ENCODE measurements around the gene LRMDA. TPM values are rescaled to one million over a fixed set of nuclear protein-coding genes. Genes with fewer than 3 reads are reported as not detected.
"Not testable (repeated sequence)": the region's sequence is repeated elsewhere in the genome, so short reads cannot be mapped to it uniquely, and the experiment has no call there.

The LRMDA gene
- total RNA-seq, 2 experiments from 2014 or later = not detected

DNA sequence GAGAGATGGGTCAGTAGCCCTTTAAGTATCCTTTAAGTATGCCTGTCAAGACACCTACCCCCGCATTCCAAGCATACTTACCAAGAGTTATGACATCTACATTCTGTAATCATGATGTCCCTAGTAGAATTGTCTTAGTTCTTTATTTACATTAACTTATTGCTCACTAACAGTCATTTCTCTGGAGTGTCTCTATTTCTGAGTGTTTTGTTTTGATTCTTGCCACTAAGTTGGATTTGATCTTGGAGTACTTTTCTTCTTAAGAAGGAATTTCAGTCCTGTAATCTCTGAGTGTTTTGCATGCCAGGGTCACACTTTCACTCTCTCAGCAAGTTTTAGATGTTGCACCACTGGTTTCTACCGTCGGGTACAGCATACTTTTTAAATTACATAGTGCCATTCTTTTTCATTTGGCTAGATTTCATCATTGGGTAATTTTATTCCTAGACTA lies 1152.3 kb downstream of the LRMDA start:
- Histone ChIP-seq H3K9me2 (ENCODE audit: insufficient read depth, low read length) (no peaks in the 10 kb centered on the region), H3K36me3 (ENCODE audit: insufficient read depth, low read length) (no peaks in the 10 kb centered on the region), H3K79me2 (ENCODE audit: insufficient read depth, low read depth, low read length) (no peaks in the 10 kb centered on the region), H3K4me1 (ENCODE audit: insufficient read depth, low read length, poor library complexity, severe bottlenecking) (no peaks in the 10 kb centered on the region), H2AFZ (ENCODE audit: low read length) (no peak overlapping the region), H4K20me1 (ENCODE audit: insufficient read depth, low read length) (no peaks in the 10 kb centered on the region), H3K4me2 (ENCODE audit: low read length) (no peak overlapping the region), H3K4me3 (ENCODE audit: low read depth, low read length, poor library complexity, severe bottlenecking) (no peak overlapping the region), H3K9me3 (ENCODE audit: low read length) (no peaks in the 10 kb centered on the region), H3K27ac (ENCODE audit: low read depth, low read length, poor library complexity, severe bottlenecking) (no peak overlapping the region)
- POLR2A ChIA-PET = no interaction called here
- CTCF ChIA-PET (ENCODE audit: unreplicated experiment) = no interaction called here
- TF ChIP-seq EZH2phosphoT487 (IDR thresholded peaks at IDR 0.05; ENCODE audit: borderline replicate concordance, low read depth, low read length) = no peak
- TF ChIP-seq, protein P1, sequence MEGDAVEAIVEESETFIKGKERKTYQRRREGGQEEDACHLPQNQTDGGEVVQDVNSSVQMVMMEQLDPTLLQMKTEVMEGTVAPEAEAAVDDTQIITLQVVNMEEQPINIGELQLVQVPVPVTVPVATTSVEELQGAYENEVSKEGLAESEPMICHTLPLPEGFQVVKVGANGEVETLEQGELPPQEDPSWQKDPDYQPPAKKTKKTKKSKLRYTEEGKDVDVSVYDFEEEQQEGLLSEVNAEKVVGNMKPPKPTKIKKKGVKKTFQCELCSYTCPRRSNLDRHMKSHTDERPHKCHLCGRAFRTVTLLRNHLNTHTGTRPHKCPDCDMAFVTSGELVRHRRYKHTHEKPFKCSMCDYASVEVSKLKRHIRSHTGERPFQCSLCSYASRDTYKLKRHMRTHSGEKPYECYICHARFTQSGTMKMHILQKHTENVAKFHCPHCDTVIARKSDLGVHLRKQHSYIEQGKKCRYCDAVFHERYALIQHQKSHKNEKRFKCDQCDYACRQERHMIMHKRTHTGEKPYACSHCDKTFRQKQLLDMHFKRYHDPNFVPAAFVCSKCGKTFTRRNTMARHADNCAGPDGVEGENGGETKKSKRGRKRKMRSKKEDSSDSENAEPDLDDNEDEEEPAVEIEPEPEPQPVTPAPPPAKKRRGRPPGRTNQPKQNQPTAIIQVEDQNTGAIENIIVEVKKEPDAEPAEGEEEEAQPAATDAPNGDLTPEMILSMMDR (conservative IDR thresholded peaks at IDR 0.05; ENCODE audit: low read length) = no peak
- DNase-seq (ENCODE audit: low spot score) = no peak
- no TSS peak for BruUV-seq (replicated peaks)
- intact Hi-C loops (cut with micrococcal nuclease; ENCODE audit: unreplicated experiment) = no loop called here

DNA sequence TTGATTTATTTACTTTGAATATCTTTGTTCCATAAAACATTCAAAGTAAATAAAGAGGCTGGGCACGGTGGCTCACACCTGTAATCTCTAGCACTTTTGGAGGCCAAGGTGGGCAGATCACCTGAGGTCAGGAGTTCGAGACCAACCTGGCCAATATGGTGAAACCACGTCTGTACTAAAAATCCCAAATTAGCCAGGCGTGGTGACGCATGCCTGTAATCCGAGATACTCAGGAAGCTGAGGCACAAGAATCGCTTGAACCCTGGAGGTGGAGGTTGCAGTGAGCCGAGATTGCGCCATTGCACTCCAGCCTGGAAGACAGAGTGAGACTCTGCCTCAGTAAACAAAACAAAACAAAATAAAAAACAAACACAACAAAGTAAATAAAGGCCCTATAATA lies 1153.0 kb downstream of the LRMDA start:
- DNase-seq (ENCODE audit: low spot score); H3K9me2 ChIP-seq (ENCODE audit: insufficient read depth, low read length); H3K27ac ChIP-seq (ENCODE audit: low read depth, low read length, poor library complexity, severe bottlenecking); H3K9me3 ChIP-seq (ENCODE audit: low read length); H3K36me3 ChIP-seq (ENCODE audit: insufficient read depth, low read length); H3K79me2 ChIP-seq (ENCODE audit: insufficient read depth, low read depth, low read length); BruUV-seq (replicated peaks); H2AFZ ChIP-seq (ENCODE audit: low read length); H3K4me2 ChIP-seq (ENCODE audit: low read length); H3K4me1 ChIP-seq (ENCODE audit: insufficient read depth, low read length, poor library complexity, severe bottlenecking); H3K4me3 ChIP-seq (ENCODE audit: low read depth, low read length, poor library complexity, severe bottlenecking); CTCF ChIA-PET (ENCODE audit: unreplicated experiment); POLR2A ChIA-PET; H4K20me1 ChIP-seq (ENCODE audit: insufficient read depth, low read length); intact Hi-C loops (cut with micrococcal nuclease; ENCODE audit: unreplicated experiment): not testable (repeated sequence)

Small RNAs within 50 kb of the gene (microRNA-seq; reads per million reads assigned to microRNA genes)
- gene MIR606 (ENCODE audit: borderline replicate concordance) = not detected

Small RNAs within 50 kb of the gene (small RNA-seq; reads per million reads assigned to genes)
- gene MIR606 (not detected), gene RN7SL518P (not detected), gene RNU6-673P (not detected)

Other genes with a start within 250 kb of the LRMDA start
- gene VDAC2, start 220.8 kb upstream of the LRMDA start, total RNA-seq (2014; rRNA removed; shearing (Covaris generic)) = 77.8 and 81.4 TPM in 2 replicates
- 148 and 182 TPM in 2 replicates for gene VDAC2, start 220.8 kb upstream of the LRMDA start, total RNA-seq (2022)
- 20.7 and 37.7 TPM in 2 replicates for gene COMTD1, start 195.7 kb upstream of the LRMDA start, total RNA-seq (2014; rRNA removed; shearing (Covaris generic))
- gene COMTD1, start 195.7 kb upstream of the LRMDA start, total RNA-seq (2022) = 37.6 and 47.2 TPM in 2 replicates
- not detected in 2 replicates for gene ZNF503, start 29.9 kb upstream of the LRMDA start, total RNA-seq (2014; rRNA removed; shearing (Covaris generic))
- gene ZNF503, start 29.9 kb upstream of the LRMDA start, total RNA-seq (2022) = not detected in 2 replicates

All from OCI-LY7 (cell line).